Measurements from ENCODE around the gene TMCO1.

- TF ChIP-seq RARB (CRISPR knock-in tag; IDR thresholded peaks at IDR 0.05) = no peak
- TF ChIP-seq CSRNP3 (CRISPR knock-in tag; IDR thresholded peaks at IDR 0.05) = no peak
- no peak for TF ChIP-seq PATZ1 (CRISPR knock-in tag; IDR thresholded peaks at IDR 0.05; ENCODE audit: borderline replicate concordance)
- no peak for TF ChIP-seq PPARA (CRISPR knock-in tag; IDR thresholded peaks at IDR 0.05; ENCODE audit: borderline replicate concordance)
- TF ChIP-seq ARNTL (CRISPR knock-in tag; IDR thresholded peaks at IDR 0.05; ENCODE audit: borderline replicate concordance, low read depth) = no peak
- TF ChIP-seq OSR1 (CRISPR knock-in tag; IDR thresholded peaks at IDR 0.05) = no peak
- no peak for TF ChIP-seq TCF4 (CRISPR knock-in tag; IDR thresholded peaks at IDR 0.05; ENCODE audit: borderline replicate concordance)
- no peak for TF ChIP-seq ZNF565 (CRISPR knock-in tag; conservative IDR thresholded peaks at IDR 0.05; ENCODE audit: low read depth)
- no peak for TF ChIP-seq CREB5 (CRISPR knock-in tag; IDR thresholded peaks at IDR 0.05; ENCODE audit: low read depth)
- no peak for TF ChIP-seq CSDC2 (CRISPR knock-in tag; IDR thresholded peaks at IDR 0.05)
- TF ChIP-seq ZFP30 (CRISPR knock-in tag; IDR thresholded peaks at IDR 0.05) = no peak
Measured at GRCh38 chr1:165678509-165678908, 90.2 kb downstream of the TMCO1 start.
